ENCODE results near the gene HACD1.

The HACD1 gene

DNA sequence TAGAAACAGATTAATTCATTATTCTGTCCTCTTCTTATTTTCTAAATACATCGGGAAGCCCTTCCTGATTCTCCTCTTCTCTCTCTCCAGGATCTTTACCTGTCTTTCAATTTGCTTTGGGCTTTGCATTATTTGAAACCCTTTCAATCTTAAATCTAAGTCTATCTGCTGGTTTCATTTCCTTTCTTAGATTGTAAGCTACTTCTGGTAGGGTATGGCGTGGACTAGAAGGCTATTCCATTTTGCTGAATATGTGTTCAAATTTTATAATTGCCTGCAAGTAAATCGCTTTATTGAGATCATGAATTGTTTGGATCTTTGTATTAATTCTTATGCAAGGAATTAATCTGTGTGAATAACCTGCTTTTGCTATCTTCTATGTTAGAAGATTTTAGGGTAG is 37.8 kb upstream of the HACD1 start:
- Histone ChIP-seq H3K36me3 (ENCODE audit: low read length) (peaks cover 13% of the 10 kb centered on the region), H3K79me2 (ENCODE audit: insufficient read depth, low read length) (peaks cover 94% of the 10 kb centered on the region), H3K9me3 (ENCODE audit: insufficient read depth, low read length) (peaks cover 11% of the 10 kb centered on the region; the same call in 1 of the 2 replicates), H3K27me3 (ENCODE audit: low read length) (no peaks in the 10 kb centered on the region), H3K9ac (ENCODE audit: low read length) (no peak overlapping the region), H3K9me2 (replicated peaks; ENCODE audit: insufficient read depth, low read length) (no peaks in the 10 kb centered on the region), H3K4me2 (ENCODE audit: low read depth, low read length, poor library complexity, severe bottlenecking) (no peak overlapping the region), H3F3A (ENCODE audit: insufficient read depth) (no peaks in the 10 kb centered on the region), H3K4me3 (ENCODE audit: insufficient read depth, low read length, poor library complexity, severe bottlenecking) (no peak overlapping the region), H4K20me1 (ENCODE audit: low read depth, low read length) (peaks cover 18% of the 10 kb centered on the region; the same call in 1 of the 2 replicates), H3K27ac (ENCODE audit: low read depth, low read length) (no peak overlapping the region), H2AFZ (ENCODE audit: low read depth, low read length, severe bottlenecking) (no peak overlapping the region)
- TF ChIP-seq, protein P1, sequence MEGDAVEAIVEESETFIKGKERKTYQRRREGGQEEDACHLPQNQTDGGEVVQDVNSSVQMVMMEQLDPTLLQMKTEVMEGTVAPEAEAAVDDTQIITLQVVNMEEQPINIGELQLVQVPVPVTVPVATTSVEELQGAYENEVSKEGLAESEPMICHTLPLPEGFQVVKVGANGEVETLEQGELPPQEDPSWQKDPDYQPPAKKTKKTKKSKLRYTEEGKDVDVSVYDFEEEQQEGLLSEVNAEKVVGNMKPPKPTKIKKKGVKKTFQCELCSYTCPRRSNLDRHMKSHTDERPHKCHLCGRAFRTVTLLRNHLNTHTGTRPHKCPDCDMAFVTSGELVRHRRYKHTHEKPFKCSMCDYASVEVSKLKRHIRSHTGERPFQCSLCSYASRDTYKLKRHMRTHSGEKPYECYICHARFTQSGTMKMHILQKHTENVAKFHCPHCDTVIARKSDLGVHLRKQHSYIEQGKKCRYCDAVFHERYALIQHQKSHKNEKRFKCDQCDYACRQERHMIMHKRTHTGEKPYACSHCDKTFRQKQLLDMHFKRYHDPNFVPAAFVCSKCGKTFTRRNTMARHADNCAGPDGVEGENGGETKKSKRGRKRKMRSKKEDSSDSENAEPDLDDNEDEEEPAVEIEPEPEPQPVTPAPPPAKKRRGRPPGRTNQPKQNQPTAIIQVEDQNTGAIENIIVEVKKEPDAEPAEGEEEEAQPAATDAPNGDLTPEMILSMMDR (IDR thresholded peaks at IDR 0.05; ENCODE audit: insufficient read depth, low read length, poor library complexity, severe bottlenecking): no peak
- no peak for TF ChIP-seq EZH2phosphoT487 (conservative IDR thresholded peaks at IDR 0.05; ENCODE audit: low read length)

- no peak overlapping the region for H3K4me2 ChIP-seq (ENCODE audit: low read depth, low read length, poor library complexity, severe bottlenecking)
- peaks cover 13% of the 10 kb centered on the region for H3K36me3 ChIP-seq (ENCODE audit: low read length)
- H3K9me3 ChIP-seq (ENCODE audit: insufficient read depth, low read length): peaks cover 11% of the 10 kb centered on the region; the same call in 1 of the 2 replicates
- H3K27me3 ChIP-seq (ENCODE audit: low read length): no peaks in the 10 kb centered on the region
- no peak overlapping the region for H3K9ac ChIP-seq (ENCODE audit: low read length)
- peaks cover 96% of the 10 kb centered on the region for H3K79me2 ChIP-seq (ENCODE audit: insufficient read depth, low read length)
- no peak overlapping the region for H3K27ac ChIP-seq (ENCODE audit: low read depth, low read length)
- no peaks in the 10 kb centered on the region for H3F3A ChIP-seq (ENCODE audit: insufficient read depth)
- TF ChIP-seq EZH2phosphoT487 (conservative IDR thresholded peaks at IDR 0.05; ENCODE audit: low read length): no peak
- TF ChIP-seq, protein P1 (IDR thresholded peaks at IDR 0.05; ENCODE audit: insufficient read depth, low read length, poor library complexity, severe bottlenecking): no peak
- H4K20me1 ChIP-seq (ENCODE audit: low read depth, low read length): 0 out of 2 replicates have a peak, but pooled peaks cover 8% of the 10 kb centered on the region
- no peaks in the 10 kb centered on the region for H3K9me2 ChIP-seq (replicated peaks; ENCODE audit: insufficient read depth, low read length)
- H2AFZ ChIP-seq (ENCODE audit: low read depth, low read length, severe bottlenecking): no peak overlapping the region
- H3K4me3 ChIP-seq (ENCODE audit: insufficient read depth, low read length, poor library complexity, severe bottlenecking): no peak overlapping the region
Observed at GRCh38 chr10:17652585-17652984, 35.4 kb upstream of the HACD1 start.

DNA sequence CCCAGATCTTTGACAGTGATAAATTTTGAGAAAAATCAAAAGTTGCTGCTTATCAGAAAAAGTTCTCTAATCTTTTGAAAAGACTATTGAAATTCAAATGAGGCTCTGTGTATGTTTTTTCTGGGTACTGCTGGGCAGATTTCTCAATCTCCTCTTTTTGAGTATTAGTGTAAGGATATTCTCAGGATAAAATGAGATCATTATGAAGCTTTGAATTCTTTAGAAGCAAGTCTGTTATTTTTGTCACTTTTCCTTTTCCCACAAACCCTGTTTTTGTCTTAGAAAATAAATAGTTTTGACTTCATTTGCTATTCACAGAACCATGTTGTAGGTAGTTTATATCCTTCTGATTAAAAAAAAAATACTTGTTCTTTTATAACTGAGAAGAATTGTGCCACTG is 34.7 kb upstream of the HACD1 start:
- Histone ChIP-seq H3K27me3 (ENCODE audit: low read length) (no peaks in the 10 kb centered on the region), H3K9me2 (replicated peaks; ENCODE audit: insufficient read depth, low read length) (no peaks in the 10 kb centered on the region), H2AFZ (ENCODE audit: low read depth, low read length, severe bottlenecking) (no peak overlapping the region), H3K9me3 (ENCODE audit: insufficient read depth, low read length) (peaks cover 11% of the 10 kb centered on the region; the same call in 1 of the 2 replicates), H3K27ac (ENCODE audit: low read depth, low read length) (no peak overlapping the region), H3K4me3 (ENCODE audit: insufficient read depth, low read length, poor library complexity, severe bottlenecking) (no peak overlapping the region), H3K36me3 (ENCODE audit: low read length) (peaks cover 13% of the 10 kb centered on the region), H3K4me2 (ENCODE audit: low read depth, low read length, poor library complexity, severe bottlenecking) (no peak overlapping the region), H3K9ac (ENCODE audit: low read length) (no peak overlapping the region), H3K79me2 (ENCODE audit: insufficient read depth, low read length) (peaks cover 97% of the 10 kb centered on the region), H3F3A (ENCODE audit: insufficient read depth) (no peaks in the 10 kb centered on the region; the same call in 1 of the 2 replicates), H4K20me1 (ENCODE audit: low read depth, low read length) (0 out of 2 replicates have a peak, but pooled peaks cover 8% of the 10 kb centered on the region)
- TF ChIP-seq EZH2phosphoT487 (conservative IDR thresholded peaks at IDR 0.05; ENCODE audit: low read length): no peak
- TF ChIP-seq, protein P1 (IDR thresholded peaks at IDR 0.05; ENCODE audit: insufficient read depth, low read length, poor library complexity, severe bottlenecking): no peak

Data from SU-DHL-6 (cell line).